ENCODE results near the gene ORC3. TPM values are rescaled to one million over a fixed set of nuclear protein-coding genes. Genes with fewer than 3 reads are reported as not detected.
"Not testable (repeated sequence)": the region's sequence is repeated elsewhere in the genome, so short reads cannot be mapped to it uniquely, and the experiment has no call there.

ORC3 gene
- polyA plus RNA-seq, 4 donors = 37.7 to 45.4 (median 42.3) TPM

DNA sequence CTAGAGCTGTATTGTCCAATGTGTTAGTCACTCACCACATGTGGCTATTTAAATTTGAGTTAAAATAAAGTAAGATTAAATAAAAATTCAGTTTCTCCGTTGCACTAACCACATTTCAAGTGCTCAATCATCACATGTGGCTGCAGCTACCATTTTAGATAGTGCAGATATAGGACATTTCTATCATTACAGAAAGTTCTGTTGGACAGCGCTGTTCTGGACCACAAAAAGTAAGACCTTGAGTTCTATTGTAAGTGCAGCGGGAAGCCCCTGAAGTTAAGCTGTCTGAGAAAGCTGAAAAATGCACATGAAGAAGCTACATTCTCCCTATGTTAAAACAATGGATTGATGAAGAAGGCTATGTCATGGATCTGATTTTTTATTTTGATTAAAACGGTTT, 1.1 kb downstream of the ORC3 start:
- DNase-seq (ENCODE audit: low read depth in 4 of 4, low spot score in 3 of 4) = no peak

DNA sequence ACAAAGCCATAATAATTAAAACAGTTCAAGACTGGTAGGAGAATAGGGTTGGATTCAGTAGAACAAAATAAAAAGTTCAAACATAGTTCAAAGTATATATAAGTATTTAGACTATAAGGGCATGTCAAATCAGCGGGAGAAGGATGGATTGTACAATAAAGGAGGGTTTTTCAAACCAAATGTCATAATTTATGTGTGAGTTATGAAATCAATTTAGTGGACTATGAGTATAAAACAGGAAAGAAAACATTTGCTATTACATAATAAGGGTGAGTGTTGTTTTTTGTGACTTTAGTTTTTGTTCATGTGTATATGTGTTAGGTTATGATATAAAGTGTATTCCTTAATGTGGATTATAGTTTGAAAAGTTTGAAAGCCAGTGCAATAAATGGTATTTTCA, 10.6 kb downstream of the ORC3 start:
- no peak for DNase-seq (ENCODE audit: low read depth in 4 of 4, low spot score in 3 of 4)

DNA sequence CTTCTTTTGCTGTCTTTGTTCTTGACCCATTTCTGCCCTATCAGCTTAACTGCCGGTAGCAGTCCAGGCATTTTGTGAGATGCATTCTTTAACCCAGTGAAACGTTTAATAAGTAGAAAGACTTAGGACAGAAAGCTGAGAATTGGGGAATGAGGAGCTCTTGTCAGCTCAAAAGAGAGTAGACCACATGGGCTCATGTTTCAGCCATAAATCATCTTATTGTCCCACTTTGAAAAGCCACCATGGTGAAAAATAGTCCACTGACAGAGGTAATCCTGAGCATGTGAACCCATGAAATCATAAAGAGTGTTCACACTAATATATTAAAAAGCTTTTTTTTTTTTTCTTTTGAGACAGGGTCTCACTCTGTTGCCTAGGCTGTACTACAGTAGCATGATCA, 16.3 kb downstream of the ORC3 start:
- DNase-seq (ENCODE audit: low read depth in 4 of 4, low spot score in 3 of 4) = no peak

DNA sequence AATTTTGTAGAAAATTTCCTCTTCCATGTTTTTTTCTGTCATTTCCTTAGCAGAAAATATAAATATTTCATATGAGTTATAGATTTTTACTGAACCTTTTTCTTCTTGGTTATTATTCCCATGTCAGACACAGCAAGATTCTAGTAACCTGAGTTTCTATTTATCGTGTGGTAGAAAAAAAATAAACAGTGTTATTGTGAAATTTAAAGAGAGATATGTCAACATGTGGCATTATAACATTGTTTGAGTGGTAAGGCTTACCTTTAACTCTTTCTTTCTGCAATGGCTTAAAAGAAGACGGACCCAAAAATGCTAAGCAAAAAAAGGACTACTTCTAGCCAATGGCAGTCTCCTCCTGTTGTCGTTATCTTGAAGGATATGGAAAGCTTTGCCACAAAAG, 18.9 kb downstream of the ORC3 start:
- no peak for DNase-seq (ENCODE audit: low read depth in 4 of 4, low spot score in 3 of 4)

DNA sequence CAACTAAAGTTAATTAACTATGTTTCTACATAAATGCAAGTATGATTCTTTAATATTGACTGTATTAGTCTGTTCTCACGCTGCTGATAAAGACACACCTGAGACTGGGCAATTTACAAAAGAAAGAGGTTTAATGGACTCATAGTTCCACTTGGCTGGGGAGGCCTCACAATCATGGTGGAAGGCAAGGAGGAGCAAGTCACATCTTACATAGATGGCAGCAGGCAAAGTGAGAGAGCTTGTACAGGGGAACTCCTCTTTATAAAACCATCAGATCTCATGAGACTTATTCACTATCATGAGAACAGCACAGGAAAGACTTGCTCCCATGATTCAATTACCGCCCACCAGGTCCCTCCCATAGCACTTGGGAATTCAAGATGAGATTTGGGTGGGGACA, 23.1 kb downstream of the ORC3 start:
- DNase-seq (ENCODE audit: low read depth in 4 of 4, low spot score in 3 of 4) = not testable (repeated sequence)

DNA sequence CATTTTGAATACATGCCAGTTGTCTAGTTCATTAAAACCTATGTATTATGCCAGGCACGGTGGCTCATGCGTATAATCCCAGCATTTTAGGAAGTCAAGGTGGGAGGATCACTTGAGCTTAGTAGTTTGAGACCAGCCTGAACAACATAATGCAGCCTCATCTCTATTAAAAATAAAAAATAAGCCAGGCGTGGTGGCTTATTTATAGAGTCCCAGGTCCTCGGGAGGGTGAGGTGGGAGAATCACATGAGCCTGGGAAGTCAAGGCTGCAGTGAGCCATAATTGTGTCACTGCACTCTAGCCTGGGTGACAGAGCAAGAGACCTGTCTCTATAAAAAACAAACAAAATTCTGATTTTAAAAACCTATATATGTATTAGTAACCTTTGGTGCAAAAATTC, 27.5 kb downstream of the ORC3 start:
- no peak for DNase-seq (ENCODE audit: low read depth in 4 of 4, low spot score in 3 of 4)

DNA sequence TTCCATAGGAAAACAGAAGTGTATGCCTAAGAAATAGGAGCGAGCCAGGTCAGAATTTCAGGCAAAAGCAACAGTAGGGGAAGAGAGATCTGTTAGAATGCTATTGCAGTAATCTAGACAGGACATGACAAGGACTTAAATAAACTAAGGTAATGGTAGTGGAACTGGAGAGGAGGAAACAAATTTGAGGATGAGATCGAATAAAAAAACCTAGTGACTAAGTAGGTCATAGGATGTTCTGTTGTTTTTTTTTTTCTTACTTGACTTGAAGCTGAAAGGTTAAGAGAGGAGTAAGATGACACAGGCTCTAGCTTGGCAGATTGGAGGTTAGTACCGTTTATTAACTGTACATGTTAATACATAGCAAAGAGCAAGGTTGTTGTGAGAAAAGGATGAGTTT, 28.6 kb downstream of the ORC3 start:
- no peak for DNase-seq (ENCODE audit: low read depth in 4 of 4, low spot score in 3 of 4)

DNA sequence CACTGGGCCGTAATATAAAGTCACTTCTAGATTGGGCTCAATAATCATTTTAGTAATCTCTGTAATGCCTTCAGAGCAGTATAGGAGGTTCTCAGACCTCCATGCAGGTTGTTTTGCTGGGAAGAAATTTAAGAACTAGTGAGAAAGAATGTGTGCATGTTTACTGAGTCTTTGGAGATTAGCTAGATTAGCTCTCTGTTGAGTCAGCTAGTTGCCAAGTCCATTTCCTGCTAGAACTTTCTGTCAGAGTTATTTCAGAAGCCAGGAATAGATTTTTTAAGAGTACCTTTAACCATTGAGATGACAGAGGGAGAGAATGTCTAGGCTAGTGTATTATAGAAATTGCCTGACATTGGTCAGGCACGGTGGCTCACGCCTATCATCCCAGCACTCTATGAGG, 33.3 kb downstream of the ORC3 start:
- DNase-seq (ENCODE audit: low read depth in 4 of 4, low spot score in 3 of 4) = no peak

DNA sequence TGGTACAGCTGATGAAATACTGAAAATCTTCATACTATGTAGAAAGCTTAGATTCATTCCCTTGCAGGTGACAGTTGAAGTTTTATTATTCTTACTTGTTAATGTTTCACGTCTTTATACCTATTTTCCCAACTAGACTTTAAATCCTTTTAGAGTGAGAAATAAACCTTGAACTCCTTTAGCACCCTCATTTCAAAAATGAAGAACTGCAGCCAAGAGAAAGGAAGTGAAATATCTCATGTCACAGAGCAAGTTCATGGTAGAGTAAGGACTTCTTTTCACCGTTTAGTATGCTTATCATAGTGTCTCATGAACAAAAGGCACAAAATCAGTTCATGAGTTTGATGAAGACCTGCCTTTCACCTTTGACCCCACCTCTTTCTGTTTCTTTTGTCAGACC, 38.5 kb downstream of the ORC3 start:
- DNase-seq (ENCODE audit: low read depth in 4 of 4, low spot score in 3 of 4) = no peak

DNA sequence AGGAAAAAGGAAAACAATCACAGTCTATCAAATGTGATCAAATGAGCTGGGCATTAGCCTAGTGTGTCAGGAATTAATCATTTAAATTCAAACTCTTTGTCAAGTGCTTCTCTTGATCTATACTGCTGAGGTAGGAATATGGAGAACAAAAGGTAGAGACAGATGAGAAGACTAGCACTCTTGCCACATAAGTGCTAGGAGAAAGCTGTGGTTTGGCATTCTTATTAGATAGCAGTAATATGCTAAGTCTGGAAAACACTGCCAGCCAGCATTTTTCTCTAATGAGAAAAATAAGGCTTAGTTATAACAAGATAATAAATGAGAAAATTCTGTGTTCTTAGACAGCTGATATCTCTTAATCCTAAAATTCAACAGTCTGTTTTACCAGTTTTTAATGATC, 38.9 kb downstream of the ORC3 start:
- no peak for DNase-seq (ENCODE audit: low read depth in 4 of 4, low spot score in 3 of 4)

DNA sequence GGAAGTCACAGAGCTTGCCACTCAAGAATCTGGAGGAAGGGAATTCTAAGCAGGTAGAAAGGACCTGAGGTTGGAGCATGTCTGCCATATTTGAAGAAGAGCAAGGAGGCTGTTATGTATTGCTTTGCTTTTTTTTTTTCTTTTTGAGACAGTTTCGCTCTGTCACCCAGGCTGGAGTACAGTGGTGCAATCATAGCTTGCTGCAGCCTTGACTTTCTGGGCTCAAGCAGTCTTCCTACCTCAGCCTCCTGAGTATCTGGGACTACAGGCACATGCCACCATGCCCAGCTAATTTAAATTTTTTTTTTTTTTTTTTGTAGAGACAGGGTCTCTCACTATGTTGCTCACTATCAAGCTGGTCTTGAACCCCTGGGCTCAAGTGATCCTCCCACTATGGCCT, 40.8 kb downstream of the ORC3 start:
- no peak for DNase-seq (ENCODE audit: low read depth in 4 of 4, low spot score in 3 of 4)

DNA sequence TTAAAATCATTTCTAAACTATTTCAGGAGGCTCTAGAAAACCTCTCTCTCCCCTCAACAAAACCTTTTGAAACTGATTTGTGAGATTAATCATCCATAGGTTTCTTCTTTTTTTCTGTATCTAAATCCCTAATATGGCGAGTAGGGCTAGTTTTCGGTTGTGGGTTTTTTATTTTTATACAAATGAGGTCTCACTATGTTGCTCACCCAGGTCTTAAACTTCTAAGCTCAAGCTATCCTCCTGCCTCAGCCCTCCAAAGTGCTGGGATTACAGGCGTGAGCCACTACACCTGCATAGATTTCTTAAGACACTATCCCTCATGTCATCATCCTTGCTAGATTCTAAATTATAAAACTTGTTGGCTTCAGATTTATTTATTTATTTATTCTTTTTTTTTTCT, 43.9 kb downstream of the ORC3 start:
- DNase-seq (ENCODE audit: low read depth in 4 of 4, low spot score in 3 of 4) = no peak

DNA sequence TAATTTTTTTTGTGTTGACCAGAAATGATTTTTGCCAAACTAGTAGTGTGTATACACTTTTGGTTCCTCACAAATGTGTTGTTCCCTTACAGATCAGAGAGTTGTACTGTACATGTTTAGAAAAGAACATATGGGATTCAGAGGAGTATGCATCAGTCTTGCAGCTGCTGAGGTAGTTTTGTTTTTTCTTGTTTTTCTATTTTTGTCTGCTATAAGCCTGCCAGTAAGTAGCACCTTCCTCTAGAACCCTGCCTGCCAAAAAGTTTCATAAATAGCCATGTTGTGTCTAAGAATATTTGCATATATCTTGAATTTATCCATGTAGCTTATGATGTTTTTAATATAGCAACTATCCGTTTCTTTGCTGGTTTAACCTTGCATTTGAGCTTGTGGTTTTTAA, 46.4 kb downstream of the ORC3 start:
- DNase-seq (ENCODE audit: low read depth in 4 of 4, low spot score in 3 of 4) = no peak

DNA sequence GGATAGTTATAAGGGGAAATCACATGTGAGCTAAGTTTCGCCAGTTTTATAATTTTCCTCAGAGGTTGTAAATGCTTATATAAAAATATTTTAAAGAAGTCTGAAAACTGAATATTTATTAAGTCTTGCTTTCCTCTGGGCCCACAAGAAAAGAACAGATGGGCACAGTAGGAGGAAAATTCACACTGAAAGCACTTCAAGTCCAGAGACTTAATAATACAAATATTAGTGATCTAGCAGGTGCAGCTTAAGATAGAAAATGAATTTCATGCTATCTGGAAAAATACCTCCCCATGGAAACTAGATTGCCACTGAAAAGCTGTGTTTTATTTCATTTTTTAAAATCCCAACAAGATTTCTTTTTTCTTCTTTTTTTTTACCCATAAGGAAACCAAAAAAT, 47.2 kb downstream of the ORC3 start:
- no peak for DNase-seq (ENCODE audit: low read depth in 4 of 4, low spot score in 3 of 4)

DNA sequence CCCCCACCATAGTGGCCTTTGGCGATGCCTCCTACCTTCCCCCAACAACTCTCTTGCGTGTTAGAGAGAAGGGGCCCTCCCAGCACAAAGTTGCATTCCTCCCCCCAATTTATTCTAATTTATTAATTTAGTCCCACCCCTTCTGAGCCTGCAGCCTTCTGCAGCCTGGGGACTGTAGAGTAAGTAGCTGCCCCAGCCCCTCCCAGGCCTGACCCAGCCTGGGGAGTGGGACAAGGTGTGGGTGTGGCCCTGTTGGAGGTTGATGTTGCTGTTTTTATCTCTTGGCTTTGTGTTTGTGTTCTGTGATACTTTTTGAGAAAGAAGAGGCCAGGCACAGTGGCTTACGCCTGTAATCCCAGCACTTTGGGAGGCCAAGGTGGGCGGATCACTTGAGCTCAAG, 49.4 kb downstream of the ORC3 start:
- DNase-seq (ENCODE audit: low read depth in 4 of 4, low spot score in 3 of 4) = no peak

DNA sequence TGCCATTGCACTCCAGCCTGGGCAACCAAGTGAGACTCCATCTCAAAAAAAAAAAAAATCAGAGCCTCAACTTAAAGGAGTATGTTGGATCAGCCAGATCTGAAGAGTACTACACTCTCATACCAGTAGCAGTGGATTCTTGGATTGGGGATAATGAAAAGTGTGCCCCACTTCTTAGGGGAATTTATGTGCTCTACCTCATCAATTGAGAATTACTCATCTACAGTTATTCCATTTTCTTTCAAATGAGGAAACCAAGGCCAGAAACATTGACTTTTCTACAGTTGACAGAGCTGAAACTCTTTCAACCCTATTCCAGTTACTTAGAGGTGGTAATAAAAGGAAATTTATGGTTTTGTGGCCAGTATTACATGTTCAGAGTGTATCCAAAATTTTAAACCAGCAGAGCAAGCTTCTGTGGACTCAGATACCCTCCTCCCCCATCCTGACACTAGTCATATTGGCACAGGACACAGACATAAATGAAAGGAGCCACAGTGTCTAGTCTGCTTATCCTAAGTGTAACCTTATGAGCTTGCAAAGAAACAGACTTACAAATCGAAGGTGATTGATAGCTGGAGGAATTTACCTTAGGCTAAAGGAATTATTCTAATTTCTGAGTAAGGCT, 51.2 kb downstream of the ORC3 start:
- DNase-seq (ENCODE audit: low read depth in 4 of 4, low spot score in 3 of 4) = no peak

DNA sequence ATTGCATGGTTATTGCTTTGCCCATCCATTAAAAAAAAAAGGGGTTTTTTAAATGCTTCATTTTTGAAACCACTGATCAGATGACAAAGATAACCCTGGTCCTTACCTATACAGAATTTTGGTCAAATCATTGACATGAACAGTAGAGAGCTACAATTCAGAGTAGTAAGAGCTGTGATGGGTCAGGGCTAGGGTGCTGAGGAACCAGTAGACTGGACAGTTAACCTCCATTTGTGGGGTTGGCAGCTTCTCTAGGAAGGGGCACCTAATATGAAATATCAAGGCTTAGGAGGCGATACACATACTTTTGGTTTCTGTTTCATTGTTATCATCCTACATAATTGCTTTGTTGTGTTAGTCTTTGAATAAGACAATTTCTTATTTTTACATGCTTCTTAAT, 55.1 kb downstream of the ORC3 start:
- DNase-seq (ENCODE audit: low read depth in 4 of 4, low spot score in 3 of 4) = no peak

DNA sequence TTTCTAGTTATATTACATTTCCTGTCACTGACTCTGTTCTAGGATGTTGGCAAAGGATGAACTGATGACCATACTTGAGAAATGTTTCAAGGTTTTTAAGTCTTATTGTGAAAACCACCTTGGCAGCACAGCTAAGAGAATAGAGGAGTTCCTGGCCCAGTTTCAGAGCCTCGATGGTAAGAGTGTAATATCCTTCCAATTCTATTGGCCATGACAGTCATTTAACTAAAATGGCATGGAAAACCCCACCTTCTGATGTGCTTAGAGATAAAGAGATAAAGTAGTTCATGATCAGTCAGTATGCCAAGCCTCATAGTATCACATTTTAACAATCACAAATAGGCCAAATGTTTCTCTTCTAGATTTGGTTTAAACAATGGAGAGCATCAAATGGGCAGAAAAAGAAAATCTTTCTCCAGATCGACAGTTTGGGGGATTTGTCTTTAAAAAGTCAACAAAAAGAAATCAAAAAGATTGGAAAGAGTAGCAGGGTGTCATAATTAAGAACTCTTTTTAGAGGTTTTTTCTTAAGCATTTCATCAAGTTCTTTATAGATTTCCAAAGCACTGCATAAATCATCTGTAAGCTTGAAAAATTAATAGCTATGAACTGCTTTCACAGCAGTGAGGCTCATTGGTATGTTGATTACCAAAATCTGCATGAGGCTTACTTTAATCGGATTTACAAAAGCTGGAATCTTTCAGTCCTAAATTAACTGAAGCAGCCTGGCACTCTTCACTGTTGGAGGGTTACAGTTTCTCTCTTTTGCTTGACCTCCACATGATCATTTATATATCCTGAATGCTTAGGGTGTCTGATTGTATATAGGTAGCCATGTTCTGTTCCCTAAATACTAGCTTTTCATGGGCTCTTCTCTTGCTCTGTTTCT, 63.4 kb downstream of the ORC3 start:
- no peak for DNase-seq (ENCODE audit: low read depth in 4 of 4, low spot score in 3 of 4)

DNA sequence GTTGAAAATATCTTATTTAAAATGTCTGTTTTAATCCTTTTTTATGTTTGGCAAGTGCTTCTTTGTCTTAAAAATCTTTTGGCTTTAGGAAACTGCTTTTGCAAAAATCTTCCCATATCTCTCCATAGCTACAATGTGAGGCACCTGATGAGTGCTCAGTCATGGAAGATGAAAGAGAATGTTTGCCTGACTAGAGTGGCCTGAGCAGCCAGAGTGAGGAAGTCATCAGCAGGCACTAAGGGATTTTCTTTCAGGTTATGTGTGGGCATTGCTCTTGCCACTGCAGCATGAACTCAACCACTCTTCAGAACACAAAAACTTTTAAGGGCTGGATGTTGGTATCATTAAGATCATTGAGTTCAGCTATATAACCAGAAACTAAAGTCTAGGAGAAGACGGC, 64.2 kb downstream of the ORC3 start:
- no peak for DNase-seq (ENCODE audit: low read depth in 4 of 4, low spot score in 3 of 4)

DNA sequence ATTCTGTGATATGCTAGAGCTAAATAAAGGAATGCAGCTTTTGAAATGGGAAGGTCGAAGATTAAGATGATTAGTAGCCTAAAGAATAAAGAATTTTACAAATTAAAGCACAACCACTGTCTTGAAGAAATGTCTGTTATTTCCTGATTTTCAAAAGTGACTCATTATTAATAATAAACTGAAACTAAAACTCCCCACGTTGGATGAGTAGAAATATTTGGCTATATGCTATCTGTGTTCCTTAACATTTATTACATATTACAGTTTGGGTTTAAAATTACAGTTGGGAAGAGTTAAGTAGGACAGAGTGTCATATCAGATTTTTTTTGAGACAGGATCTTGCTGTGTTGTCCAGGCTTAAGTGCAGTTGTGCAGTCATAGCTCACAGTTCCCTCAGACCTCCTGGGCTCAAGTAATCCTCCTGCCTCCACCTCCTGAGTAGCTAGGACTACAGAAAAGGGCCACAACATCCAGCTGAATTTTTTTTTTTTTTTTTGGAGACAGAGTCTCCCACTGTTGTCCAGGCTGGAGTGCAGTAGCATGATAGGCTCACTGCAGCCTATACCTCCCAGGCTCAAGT, 65.0 kb downstream of the ORC3 start:
- no peak for DNase-seq (ENCODE audit: low read depth in 4 of 4, low spot score in 3 of 4)

DNA sequence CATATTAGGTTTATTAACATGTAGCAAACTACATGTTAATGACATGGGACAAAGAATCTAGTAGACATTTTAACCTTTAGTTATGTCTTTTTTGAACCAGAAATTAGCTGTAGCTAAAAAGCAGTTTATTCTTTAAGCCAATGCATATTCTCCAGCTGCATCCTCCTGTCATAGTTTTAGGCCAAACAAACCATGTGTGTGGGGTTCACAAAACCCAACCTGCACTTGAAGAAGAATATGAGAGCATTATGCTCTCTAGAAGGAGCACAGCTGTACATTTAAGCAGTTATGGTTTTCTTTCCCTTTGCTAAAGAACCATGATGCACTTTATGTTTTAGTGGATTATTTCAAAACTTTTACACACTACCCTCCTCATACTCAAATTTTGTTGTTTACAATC, 65.9 kb downstream of the ORC3 start:
- DNase-seq (ENCODE audit: low read depth in 4 of 4, low spot score in 3 of 4) = no peak

DNA sequence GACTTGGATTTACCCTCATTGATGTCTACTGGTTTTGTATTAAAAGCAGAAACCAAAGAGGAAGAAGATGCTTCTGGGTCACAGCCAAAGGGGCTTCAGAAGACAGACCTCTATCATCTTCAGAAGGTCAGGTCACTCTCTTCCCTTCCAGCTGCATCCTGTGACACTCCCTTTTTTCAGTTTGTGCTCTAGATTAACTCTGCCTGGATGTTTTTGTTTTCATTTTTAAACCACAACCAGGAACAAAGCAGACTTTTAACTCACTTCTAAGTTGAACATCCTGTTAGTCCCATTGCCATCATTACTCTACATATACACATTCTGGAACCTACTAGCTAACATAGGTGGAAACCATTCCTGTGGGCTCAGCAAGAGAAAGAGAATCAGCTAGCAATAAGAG, 66.9 kb downstream of the ORC3 start:
- DNase-seq (ENCODE audit: low read depth in 4 of 4, low spot score in 3 of 4) = no peak

All from right renal pelvis (tissue), 4 donors.